A172 (cell line): ENCODE results near the gene RAB25. TPM values are rescaled to one million over a fixed set of nuclear protein-coding genes. Genes with fewer than 3 reads are reported as not detected.

Source experiments
- DNase-seq: peaks from one replicate; pipeline ENCODE4 v3.0.0-alpha.2; 2015; ENCODE audit warnings: low spot score
- total RNA-seq: library from RNA; depleted of rRNA; stranded (reverse); fragments of >200 nt; shearing (Covaris generic); gene quantifications from 2 replicates; pipeline ENCODE4 v1.2.3, GENCODE V29; 2014; rRNA removed

Gene RAB25
- total RNA-seq, 1 experiment from 2014 or later = 0.12 TPM

DNA sequence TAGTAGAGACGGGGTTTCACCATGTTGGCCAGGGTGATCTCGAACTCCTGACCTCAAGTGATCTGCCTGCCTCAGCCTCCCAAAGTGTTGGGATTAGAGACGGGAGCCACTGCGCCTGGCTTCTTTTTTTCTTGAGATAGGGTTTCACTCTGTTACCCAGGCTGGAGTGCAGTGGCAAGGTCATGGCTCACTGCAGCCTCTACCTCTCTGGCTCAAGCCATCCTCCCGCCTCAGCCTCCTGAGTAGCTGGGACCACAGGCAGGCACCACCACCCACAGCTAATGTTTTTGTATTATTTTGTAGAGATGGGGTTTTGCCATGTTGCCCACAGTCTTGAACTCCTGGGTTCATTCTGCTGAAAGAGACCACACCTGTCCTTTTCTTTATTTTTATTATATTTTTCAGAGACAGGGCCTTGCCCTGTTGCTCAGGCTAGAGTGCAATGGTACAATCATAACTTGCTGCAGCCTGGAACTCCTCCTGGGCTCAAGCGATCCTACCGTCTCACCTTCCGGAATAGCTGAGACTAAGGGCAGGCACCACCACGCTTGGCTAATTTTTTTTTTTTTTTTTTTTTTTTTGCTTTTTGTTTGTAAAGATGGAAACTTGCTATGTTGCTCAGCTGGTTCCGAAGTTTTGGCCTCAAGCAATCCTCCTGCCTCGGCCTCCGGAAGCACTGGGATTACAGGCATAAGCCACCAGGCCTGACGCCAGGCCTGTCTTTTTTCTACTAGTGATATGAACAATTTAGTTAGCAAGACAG is 56.6 kb downstream of the RAB25 start:
- no peak for DNase-seq

GRCh38 chr1:156118177-156118868 is 57.4 kb downstream of the RAB25 start:
- peak; percentile 67 for DNase-seq

GRCh38 chr1:156119503-156120209 is 58.7 kb downstream of the RAB25 start:
- DNase-seq = peak; percentile 93

Other genes starting within 250 kb of the RAB25 start
- 26.9 and 29.6 TPM in 2 replicates for gene GON4L, start 203.9 kb upstream of the RAB25 start, total RNA-seq
- 63.9 and 64.5 TPM in 2 replicates for gene SYT11, start 201.6 kb upstream of the RAB25 start, total RNA-seq
- gene RIT1, start 149.8 kb upstream of the RAB25 start, total RNA-seq = 65.1 and 81.9 TPM in 2 replicates
- 52.3 and 53.9 TPM in 2 replicates for gene KHDC4, start 126.7 kb upstream of the RAB25 start, total RNA-seq
- gene RXFP4, start 119.5 kb upstream of the RAB25 start, total RNA-seq = not detected in 2 replicates
- 153 and 155 TPM in 2 replicates for gene ARHGEF2, start 82.6 kb upstream of the RAB25 start, total RNA-seq
- gene SSR2, start 40.2 kb upstream of the RAB25 start, total RNA-seq = 573 and 778 TPM in 2 replicates
- gene UBQLN4, start 7.4 kb upstream of the RAB25 start, total RNA-seq = 35.9 and 37.1 TPM in 2 replicates
- gene LAMTOR2, start 6.4 kb upstream of the RAB25 start, total RNA-seq = 179 TPM in 2 replicates
- gene MEX3A, start 21.3 kb downstream of the RAB25 start, total RNA-seq = 11.2 and 12.5 TPM in 2 replicates
- gene LMNA, start 53.6 kb downstream of the RAB25 start, total RNA-seq = 1,695 and 2,065 TPM in 2 replicates
- gene SEMA4A, start 92.4 kb downstream of the RAB25 start, total RNA-seq = 0.31 TPM in 1 of 2 replicates, not detected in the other
- gene SLC25A44, start 132.9 kb downstream of the RAB25 start, total RNA-seq = 25.2 and 35.8 TPM in 2 replicates
- 184 and 210 TPM in 2 replicates for gene PMF1, start 151.8 kb downstream of the RAB25 start, total RNA-seq
- gene BGLAP, start 181.0 kb downstream of the RAB25 start, total RNA-seq = 0.34 and 2.3 TPM in 2 replicates
- gene PAQR6, start 186.9 kb downstream of the RAB25 start, total RNA-seq = 2.0 and 3.1 TPM in 2 replicates
- gene SMG5, start 221.7 kb downstream of the RAB25 start, total RNA-seq = 113 and 116 TPM in 2 replicates
- 7.9 and 8.6 TPM in 2 replicates for gene TMEM79, start 223.2 kb downstream of the RAB25 start, total RNA-seq
- 133 and 135 TPM in 2 replicates for gene GLMP, start 234.5 kb downstream of the RAB25 start, total RNA-seq
- gene VHLL, start 238.1 kb downstream of the RAB25 start, total RNA-seq = not detected in 2 replicates